ENCODE data around the gene CNTD1.

The CNTD1 gene

DNA sequence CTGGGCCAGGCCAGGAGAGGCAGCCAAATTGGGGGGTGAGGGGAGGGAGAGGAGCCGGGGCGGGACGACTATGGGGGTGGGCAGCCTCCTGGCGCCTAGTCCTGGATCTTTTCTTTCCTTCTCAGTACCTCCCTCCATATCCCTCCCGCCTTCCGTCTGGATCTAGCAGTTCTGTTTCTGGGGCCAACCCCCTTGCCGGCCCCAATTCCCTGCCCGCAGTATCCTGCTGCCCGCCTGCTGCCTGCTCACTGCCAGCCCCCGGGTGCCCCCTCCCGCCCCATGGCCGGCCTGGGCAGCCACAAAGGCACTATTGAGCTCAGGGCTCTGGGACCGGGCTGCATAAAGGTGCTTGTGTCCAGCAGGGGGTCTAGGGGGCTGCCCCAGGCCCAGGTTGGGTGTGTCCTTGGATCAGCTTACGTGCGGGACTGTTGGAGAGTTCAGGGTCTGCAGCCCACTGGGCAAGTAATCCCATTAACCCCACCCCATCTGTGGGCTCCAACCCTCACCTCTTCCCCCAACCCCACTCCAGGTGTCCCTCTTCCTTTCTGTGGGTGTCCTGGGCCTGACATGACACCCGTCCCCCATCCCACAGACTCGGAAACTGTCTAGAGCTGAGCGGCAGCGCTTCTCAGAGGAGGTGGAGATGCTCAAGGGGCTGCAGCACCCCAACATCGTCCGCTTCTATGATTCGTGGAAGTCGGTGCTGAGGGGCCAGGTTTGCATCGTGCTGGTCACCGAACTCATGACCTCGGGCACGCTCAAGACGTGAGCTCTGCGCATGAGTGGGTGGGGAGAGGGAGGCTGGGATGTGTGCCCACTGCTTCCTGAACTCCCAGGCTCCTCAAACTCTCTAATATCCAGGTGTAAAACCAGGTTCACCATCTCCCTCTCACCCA, 16.2 kb upstream of the CNTD1 start:
- Histone ChIP-seq H3K27me3 (replicated peaks; ENCODE audit: control insufficient read depth, insufficient read depth, low read length) (peaks cover 9% of the 10 kb centered on the region), H3K36me3 (ENCODE audit: control insufficient read depth, insufficient read depth, low read length) (peaks cover 12% of the 10 kb centered on the region), H3K4me3 (replicated peaks; ENCODE audit: low read depth, low read length) (no peak overlapping the region)
- no peak for DNase-seq (ENCODE audit: extremely low read depth, insufficient read length)
- TF ChIP-seq, protein P1, sequence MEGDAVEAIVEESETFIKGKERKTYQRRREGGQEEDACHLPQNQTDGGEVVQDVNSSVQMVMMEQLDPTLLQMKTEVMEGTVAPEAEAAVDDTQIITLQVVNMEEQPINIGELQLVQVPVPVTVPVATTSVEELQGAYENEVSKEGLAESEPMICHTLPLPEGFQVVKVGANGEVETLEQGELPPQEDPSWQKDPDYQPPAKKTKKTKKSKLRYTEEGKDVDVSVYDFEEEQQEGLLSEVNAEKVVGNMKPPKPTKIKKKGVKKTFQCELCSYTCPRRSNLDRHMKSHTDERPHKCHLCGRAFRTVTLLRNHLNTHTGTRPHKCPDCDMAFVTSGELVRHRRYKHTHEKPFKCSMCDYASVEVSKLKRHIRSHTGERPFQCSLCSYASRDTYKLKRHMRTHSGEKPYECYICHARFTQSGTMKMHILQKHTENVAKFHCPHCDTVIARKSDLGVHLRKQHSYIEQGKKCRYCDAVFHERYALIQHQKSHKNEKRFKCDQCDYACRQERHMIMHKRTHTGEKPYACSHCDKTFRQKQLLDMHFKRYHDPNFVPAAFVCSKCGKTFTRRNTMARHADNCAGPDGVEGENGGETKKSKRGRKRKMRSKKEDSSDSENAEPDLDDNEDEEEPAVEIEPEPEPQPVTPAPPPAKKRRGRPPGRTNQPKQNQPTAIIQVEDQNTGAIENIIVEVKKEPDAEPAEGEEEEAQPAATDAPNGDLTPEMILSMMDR (IDR thresholded peaks at IDR 0.05; ENCODE audit: insufficient read depth, low read length, poor library complexity, severe bottlenecking), result no peak

DNA sequence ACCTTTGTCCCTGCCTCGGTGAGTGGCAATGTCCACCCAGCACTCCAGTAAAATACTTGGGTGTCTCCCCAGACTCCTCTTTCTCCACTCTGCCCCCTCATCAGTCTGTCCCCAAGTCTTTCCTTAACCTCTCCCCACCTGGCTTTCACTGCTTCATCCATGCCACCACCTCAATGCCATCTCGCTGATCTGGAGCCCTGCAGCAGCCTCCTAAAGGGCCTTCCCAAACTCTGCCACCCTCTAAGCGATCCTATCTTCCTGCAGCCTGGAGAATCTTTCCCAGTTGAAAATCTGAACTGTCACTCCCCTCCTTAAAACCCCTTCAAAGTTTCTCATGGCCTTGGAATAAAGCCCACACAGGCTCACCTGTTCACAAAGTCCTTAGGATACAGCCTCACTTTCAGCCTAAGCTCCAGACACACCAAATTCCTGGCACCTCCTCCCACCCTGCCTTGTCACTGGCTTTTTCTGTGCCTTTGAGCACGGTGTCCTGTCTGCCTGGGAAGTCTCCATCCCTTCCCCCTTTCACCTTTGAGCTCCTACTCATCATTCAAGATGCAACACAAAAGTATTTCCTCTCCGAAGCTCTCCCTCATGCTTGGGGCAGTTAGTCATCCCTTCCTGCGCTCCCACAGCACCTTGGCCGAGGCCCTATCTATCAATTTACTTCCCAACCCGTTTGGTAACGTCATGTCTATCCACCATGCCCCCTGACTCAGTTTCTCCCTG, 15.4 kb upstream of the CNTD1 start:
- TF ChIP-seq, protein P1 (IDR thresholded peaks at IDR 0.05; ENCODE audit: insufficient read depth, low read length, poor library complexity, severe bottlenecking), result no peak
- Histone ChIP-seq H3K27me3 (replicated peaks; ENCODE audit: control insufficient read depth, insufficient read depth, low read length) (peaks cover 9% of the 10 kb centered on the region), H3K36me3 (ENCODE audit: control insufficient read depth, insufficient read depth, low read length) (peaks cover 10% of the 10 kb centered on the region), H3K4me3 (replicated peaks; ENCODE audit: low read depth, low read length) (no peak overlapping the region)
- no peak for DNase-seq (ENCODE audit: extremely low read depth, insufficient read length)

DNA sequence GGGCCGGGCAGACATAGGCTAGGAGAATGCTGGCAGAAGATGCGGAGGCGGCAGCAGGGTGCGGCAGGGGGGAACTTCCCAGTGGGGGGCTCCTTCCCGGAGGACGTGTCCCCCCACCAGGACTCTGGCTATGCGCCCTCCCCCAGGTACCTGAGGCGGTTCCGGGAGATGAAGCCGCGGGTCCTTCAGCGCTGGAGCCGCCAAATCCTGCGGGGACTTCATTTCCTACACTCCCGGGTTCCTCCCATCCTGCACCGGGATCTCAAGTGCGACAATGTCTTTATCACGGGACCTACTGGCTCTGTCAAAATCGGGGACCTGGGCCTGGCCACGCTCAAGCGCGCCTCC, 14.9 kb upstream of the CNTD1 start:
- TF ChIP-seq, protein P1 (IDR thresholded peaks at IDR 0.05; ENCODE audit: insufficient read depth, low read length, poor library complexity, severe bottlenecking), result no peak
- Histone ChIP-seq H3K4me3 (replicated peaks; ENCODE audit: low read depth, low read length) (no peak overlapping the region), H3K27me3 (replicated peaks; ENCODE audit: control insufficient read depth, insufficient read depth, low read length) (peaks cover 9% of the 10 kb centered on the region), H3K36me3 (ENCODE audit: control insufficient read depth, insufficient read depth, low read length) (peaks cover 7% of the 10 kb centered on the region)
- DNase-seq (ENCODE audit: extremely low read depth, insufficient read length), result no peak

DNA sequence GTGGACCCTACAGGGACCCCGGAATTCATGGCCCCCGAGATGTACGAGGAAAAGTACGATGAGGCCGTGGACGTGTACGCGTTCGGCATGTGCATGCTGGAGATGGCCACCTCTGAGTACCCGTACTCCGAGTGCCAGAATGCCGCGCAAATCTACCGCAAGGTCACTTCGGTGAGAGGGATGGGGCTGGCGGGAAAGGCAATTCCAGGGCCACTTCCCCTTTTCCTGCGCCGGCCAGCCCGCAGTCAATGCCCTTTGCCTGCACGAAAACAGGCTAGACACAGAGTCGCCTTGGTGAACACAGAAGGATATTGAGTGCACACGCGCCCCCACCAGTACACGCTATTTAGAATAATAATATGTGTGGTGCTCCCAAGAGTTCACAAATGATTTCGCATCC, 14.3 kb upstream of the CNTD1 start:
- TF ChIP-seq, protein P1 (IDR thresholded peaks at IDR 0.05; ENCODE audit: insufficient read depth, low read length, poor library complexity, severe bottlenecking), result no peak
- Histone ChIP-seq H3K36me3 (ENCODE audit: control insufficient read depth, insufficient read depth, low read length) (peaks cover 2% of the 10 kb centered on the region; the same call in 1 of the 2 replicates), H3K27me3 (replicated peaks; ENCODE audit: control insufficient read depth, insufficient read depth, low read length) (peaks cover 9% of the 10 kb centered on the region), H3K4me3 (replicated peaks; ENCODE audit: low read depth, low read length) (no peak overlapping the region)
- no peak for DNase-seq (ENCODE audit: extremely low read depth, insufficient read length)

DNA sequence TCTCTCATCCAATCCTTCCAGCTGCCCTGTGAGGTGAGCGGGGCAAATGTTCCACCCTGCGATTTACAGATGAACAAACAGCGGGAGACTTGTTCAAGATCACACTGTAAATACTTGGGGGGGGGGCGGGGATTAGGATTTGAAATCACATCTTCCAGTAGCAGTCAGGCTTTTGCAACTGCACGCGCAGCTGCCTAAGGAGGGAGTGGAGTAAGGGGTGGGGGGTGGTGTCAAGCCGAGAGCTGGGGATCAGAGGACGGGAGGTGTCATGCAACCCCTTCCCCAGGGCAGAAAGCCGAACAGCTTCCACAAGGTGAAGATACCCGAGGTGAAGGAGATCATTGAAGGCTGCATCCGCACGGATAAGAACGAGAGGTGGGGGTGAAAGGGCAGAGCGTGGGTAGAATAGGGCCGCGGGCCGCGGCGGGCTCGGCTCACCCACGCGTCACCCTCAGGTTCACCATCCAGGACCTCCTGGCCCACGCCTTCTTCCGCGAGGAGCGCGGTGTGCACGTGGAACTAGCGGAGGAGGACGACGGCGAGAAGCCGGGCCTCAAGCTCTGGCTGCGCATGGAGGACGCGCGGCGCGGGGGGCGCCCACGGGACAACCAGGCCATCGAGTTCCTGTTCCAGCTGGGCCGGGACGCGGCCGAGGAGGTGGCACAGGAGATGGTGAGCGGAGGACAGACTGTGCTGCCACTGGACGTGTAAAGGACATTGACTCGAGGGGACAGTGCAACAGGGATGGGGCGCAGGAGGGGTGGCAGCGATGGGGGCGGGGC, 13.7 kb upstream of the CNTD1 start:
- no peaks in the 10 kb centered on the region; the same call in 1 of the 2 replicates for H3K36me3 ChIP-seq (ENCODE audit: control insufficient read depth, insufficient read depth, low read length)
- DNase-seq (ENCODE audit: extremely low read depth, insufficient read length), result no peak
- H3K4me3 ChIP-seq (replicated peaks; ENCODE audit: low read depth, low read length), result no peak overlapping the region
- peaks cover 9% of the 10 kb centered on the region for H3K27me3 ChIP-seq (replicated peaks; ENCODE audit: control insufficient read depth, insufficient read depth, low read length)
- TF ChIP-seq, protein P1 (IDR thresholded peaks at IDR 0.05; ENCODE audit: insufficient read depth, low read length, poor library complexity, severe bottlenecking), result no peak

Measured in GM06990 (cell line).